GM10248 (cell line): ENCODE measurements around the gene DYNC2H1.

Experiments
- CTCF ChIA-PET: fragments of 300-600 bp; sonication (Branson Sonifier 250); formaldehyde crosslinking; extraction: SDS; loops from one replicate; lab custom pipeline; 2021; ENCODE audit warnings: antibody characterized with exemption; lab: Yijun Ruan, JAX
- POLR2A ChIA-PET: fragments of 350-650 bp; sonication (Branson Sonifier 250); formaldehyde crosslinking; extraction: SDS; loops from one replicate; lab custom pipeline; 2020; ENCODE audit warnings: antibody characterized with exemption; lab: Yijun Ruan, JAX
- DNase-seq: peaks from one replicate; pipeline ENCODE4 v3.0.0; 2012; ENCODE audit errors: extremely low spot score
- CTCF ChIP-seq: IDR thresholded peaks from 2 replicates; pipeline ENCODE4 v1.5.1; 2012; ENCODE audit warnings: mild to moderate bottlenecking, low read depth; ENCODE audit errors: extremely low read depth, missing control alignments, control extremely low read depth

The DYNC2H1 gene

GRCh38 chr11:103384652-103385051, 275.4 kb downstream of the DYNC2H1 start:
- POLR2A ChIA-PET: no interaction called here
- no peak for DNase-seq
- CTCF ChIA-PET: interaction anchor here (1.3 kb wide), 1 partner anchor 22 kb away, joined by 3 read pairs; no protein-coding TSS in a partner anchor
- TF ChIP-seq CTCF: no peak

- CTCF ChIA-PET: interaction anchor here (1.2 to 1.9 kb wide), 2 partner anchors 10 to 14 kb away, joined by 4 to 5 read pairs; no protein-coding TSS in a partner anchor
- DNase-seq: no peak
Measured at GRCh38 chr11:103395612-103396011, 286.4 kb downstream of the DYNC2H1 start.

GRCh38 chr11:103396237-103396636, 287.0 kb downstream of the DYNC2H1 start:
- CTCF ChIA-PET: interaction anchor here (0.9 kb wide), 1 partner anchor 153 kb away, joined by 3 read pairs; no protein-coding TSS in a partner anchor
- TF ChIP-seq CTCF: no peak
- no peak for DNase-seq
- POLR2A ChIA-PET: no interaction called here

More at GRCh38 chr11:103395612-103396011, 286.4 kb downstream of the DYNC2H1 start:
- TF ChIP-seq CTCF: no peak
- POLR2A ChIA-PET: no interaction called here

- TF ChIP-seq CTCF: no peak
- DNase-seq: no peak
- POLR2A ChIA-PET: no interaction called here
- CTCF ChIA-PET: interaction anchor here (1.0 kb wide), 1 partner anchor 18 kb away, joined by 3 read pairs; no protein-coding TSS in a partner anchor
Measured at GRCh38 chr11:103397369-103397768, 288.1 kb downstream of the DYNC2H1 start.

- CTCF ChIA-PET: no interaction called here
- DNase-seq: no peak
- no peak for TF ChIP-seq CTCF
- POLR2A ChIA-PET: no interaction called here
Measured at GRCh38 chr11:103398829-103399228, 289.6 kb downstream of the DYNC2H1 start.

GRCh38 chr11:103406357-103406756, 297.1 kb downstream of the DYNC2H1 start:
- DNase-seq: no peak
- ChIA-PET POLR2A (no interaction called here), CTCF (interaction anchor here (1.1 kb wide), 1 partner anchor 15 kb away, joined by 3 read pairs; no protein-coding TSS in a partner anchor)
- no peak for TF ChIP-seq CTCF

GRCh38 chr11:103407641-103408040, 298.4 kb downstream of the DYNC2H1 start:
- CTCF ChIA-PET: no interaction called here

More at GRCh38 chr11:103407641-103408040, 298.4 kb downstream of the DYNC2H1 start:
- no peak for TF ChIP-seq CTCF
- POLR2A ChIA-PET: no interaction called here
- DNase-seq: no peak
